ENCODE measurements around the gene ALX4.

The ALX4 gene

DNA sequence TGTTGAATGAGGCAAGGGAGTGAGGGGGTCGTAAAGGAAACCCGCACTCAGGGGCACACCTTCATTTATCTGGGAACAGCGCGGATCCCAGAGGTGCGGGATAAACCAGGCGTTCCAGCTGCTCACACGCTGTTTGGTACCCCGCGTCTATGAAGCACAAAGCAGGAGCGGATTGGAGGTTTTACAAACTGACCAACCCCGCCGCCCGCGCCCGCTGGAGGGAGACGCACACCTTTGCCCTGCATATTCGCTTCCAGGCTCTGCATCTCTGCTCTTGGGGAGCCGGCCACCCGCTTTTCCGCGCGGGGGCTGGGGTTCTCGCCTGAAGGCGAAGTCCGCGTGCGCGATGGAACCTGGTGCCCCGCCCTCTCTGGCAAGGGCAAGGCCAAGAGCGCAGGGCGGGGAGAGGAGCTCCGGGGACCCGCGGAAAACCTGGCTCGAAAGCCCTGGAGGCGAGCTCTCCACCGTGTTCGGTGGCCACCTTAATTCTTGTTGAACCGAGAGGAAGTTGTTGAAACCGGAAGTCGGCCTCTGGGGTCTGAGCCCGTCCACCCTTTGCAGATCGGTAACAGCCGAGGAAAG, 6.8 kb upstream of the ALX4 start:
- no peaks in the 10 kb centered on the region for H3K9me3 Mint-ChIP-seq
- H3K36me3 Mint-ChIP-seq (ENCODE audit: low read depth) = no peaks in the 10 kb centered on the region
- peaks cover 9% of the 10 kb centered on the region for H3K4me1 Mint-ChIP-seq (ENCODE audit: low read depth)
- H3K27ac Mint-ChIP-seq = no peak overlapping the region
- intact Hi-C loops (cut with micrococcal nuclease) = no loop called here
- peaks cover 99% of the 10 kb centered on the region for H3K27me3 Mint-ChIP-seq
- H3K4me3 Mint-ChIP-seq = no peak overlapping the region

- Mint-ChIP-seq H3K27me3 (peaks cover 99% of the 10 kb centered on the region), H3K27ac (no peak overlapping the region), H3K36me3 (ENCODE audit: low read depth) (no peaks in the 10 kb centered on the region), H3K4me1 (ENCODE audit: low read depth) (peaks cover 9% of the 10 kb centered on the region), H3K4me3 (no peak overlapping the region), H3K9me3 (no peaks in the 10 kb centered on the region)
- intact Hi-C loops (cut with micrococcal nuclease) = no loop called here
Observed at GRCh38 chr11:44315947-44316658, 6.2 kb upstream of the ALX4 start.

- Mint-ChIP-seq H3K9me3 (no peaks in the 10 kb centered on the region), H3K27ac (no peak overlapping the region), H3K36me3 (ENCODE audit: low read depth) (no peaks in the 10 kb centered on the region), H3K4me1 (ENCODE audit: low read depth) (peaks cover 8% of the 10 kb centered on the region), H3K4me3 (no peak overlapping the region), H3K27me3 (peaks cover 99% of the 10 kb centered on the region)
- intact Hi-C loops (cut with micrococcal nuclease) = no loop called here
Observed at GRCh38 chr11:44314733-44315132, 4.8 kb upstream of the ALX4 start.

- H3K27me3 Mint-ChIP-seq = peaks cover 98% of the 10 kb centered on the region
- intact Hi-C loops (cut with micrococcal nuclease) = no loop called here
- no peak overlapping the region for H3K4me3 Mint-ChIP-seq
- H3K27ac Mint-ChIP-seq = no peak overlapping the region
- H3K4me1 Mint-ChIP-seq (ENCODE audit: low read depth) = peaks cover 4% of the 10 kb centered on the region
- no peaks in the 10 kb centered on the region for H3K9me3 Mint-ChIP-seq
- H3K36me3 Mint-ChIP-seq (ENCODE audit: low read depth) = no peaks in the 10 kb centered on the region
Observed at GRCh38 chr11:44313761-44314489, 4.0 kb upstream of the ALX4 start.

DNA sequence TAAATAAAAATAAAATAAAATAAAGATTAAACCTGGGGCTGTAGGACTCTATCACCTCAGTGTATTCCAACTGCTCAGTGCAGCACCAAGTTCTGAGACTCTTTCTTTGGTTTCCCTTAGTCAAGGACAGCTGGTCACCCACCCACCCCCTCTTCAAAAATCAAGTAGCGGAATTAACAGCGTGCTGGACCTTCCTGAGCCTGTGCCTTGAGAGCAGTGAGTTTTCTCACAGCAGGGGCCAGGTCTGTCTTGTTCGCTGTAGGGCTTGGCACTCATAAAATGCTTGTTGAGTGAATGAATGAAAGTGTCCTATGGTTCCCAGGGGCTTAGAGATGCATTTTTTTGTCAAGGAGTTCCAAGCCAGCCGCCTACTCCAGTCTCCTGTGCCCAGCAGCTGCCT, 2.9 kb upstream of the ALX4 start:
- no peak overlapping the region for H3K27ac Mint-ChIP-seq
- H3K27me3 Mint-ChIP-seq = peaks cover 98% of the 10 kb centered on the region
- no peaks in the 10 kb centered on the region for H3K9me3 Mint-ChIP-seq
- peaks cover 4% of the 10 kb centered on the region for H3K4me1 Mint-ChIP-seq (ENCODE audit: low read depth)
- intact Hi-C loops (cut with micrococcal nuclease) = no loop called here
- no peaks in the 10 kb centered on the region for H3K36me3 Mint-ChIP-seq (ENCODE audit: low read depth)
- no peak overlapping the region for H3K4me3 Mint-ChIP-seq

GRCh38 chr11:44311339-44312261, 1.7 kb upstream of the ALX4 start:
- H3K9me3 Mint-ChIP-seq = no peaks in the 10 kb centered on the region
- no peak overlapping the region for H3K4me3 Mint-ChIP-seq
- no peak overlapping the region for H3K27ac Mint-ChIP-seq
- peaks cover 4% of the 10 kb centered on the region for H3K4me1 Mint-ChIP-seq (ENCODE audit: low read depth)
- H3K36me3 Mint-ChIP-seq (ENCODE audit: low read depth) = no peaks in the 10 kb centered on the region
- H3K27me3 Mint-ChIP-seq = peaks cover 98% of the 10 kb centered on the region
- intact Hi-C loops (cut with micrococcal nuclease) = no loop called here

DNA sequence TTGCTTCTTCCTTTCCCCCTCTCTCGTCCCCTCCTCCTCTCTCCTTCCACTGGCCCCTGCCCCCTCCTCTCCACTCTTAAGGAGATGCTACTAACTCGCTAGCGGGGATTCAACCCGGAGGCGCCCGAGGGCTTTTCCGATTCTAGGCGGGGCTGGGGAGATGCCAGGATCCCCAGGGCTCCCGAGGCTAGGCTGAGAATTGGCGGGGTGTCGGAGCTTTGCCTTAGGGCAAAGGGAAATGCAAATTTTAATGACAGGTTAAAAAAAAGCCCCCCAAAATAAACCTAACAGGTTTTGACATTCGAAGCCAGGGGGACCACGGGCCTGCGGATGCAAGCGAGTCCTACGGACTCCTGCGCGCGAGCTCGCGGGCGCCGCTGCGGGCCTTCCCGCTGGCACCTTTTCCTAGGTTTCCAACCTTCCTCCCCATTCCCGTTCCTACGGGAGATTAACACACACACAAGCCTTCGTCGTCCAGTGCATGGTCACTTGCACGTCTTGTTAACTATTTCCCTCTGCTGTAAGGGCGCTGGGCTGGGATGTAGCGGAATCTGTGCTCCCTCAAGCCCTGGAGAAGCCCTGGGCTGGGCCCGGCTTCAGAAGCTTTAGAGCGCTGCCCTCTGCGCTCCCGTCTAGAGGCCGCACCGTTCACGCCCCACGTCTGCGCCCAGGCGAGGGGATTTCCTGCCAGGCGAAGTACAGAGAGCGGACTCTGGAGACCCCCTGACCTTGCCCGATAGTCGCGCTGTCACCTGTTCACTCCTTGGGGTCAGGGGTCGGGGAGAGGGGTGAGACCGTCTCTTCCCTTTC, 729 bp upstream of the ALX4 start:
- H3K9me3 Mint-ChIP-seq = no peaks in the 10 kb centered on the region
- intact Hi-C loops (cut with micrococcal nuclease) = no loop called here
- no peak overlapping the region for H3K4me3 Mint-ChIP-seq
- no peaks in the 10 kb centered on the region for H3K36me3 Mint-ChIP-seq (ENCODE audit: low read depth)
- H3K27ac Mint-ChIP-seq = no peak overlapping the region
- H3K27me3 Mint-ChIP-seq = peaks cover 98% of the 10 kb centered on the region
- peaks cover 12% of the 10 kb centered on the region for H3K4me1 Mint-ChIP-seq (ENCODE audit: low read depth)

GRCh38 chr11:44310206-44310462, 195 bp upstream of the ALX4 start:
- Mint-ChIP-seq H3K9me3 (no peaks in the 10 kb centered on the region), H3K4me3 (no peak overlapping the region), H3K27ac (no peak overlapping the region), H3K27me3 (peaks cover 98% of the 10 kb centered on the region), H3K4me1 (ENCODE audit: low read depth) (peaks cover 17% of the 10 kb centered on the region), H3K36me3 (ENCODE audit: low read depth) (no peaks in the 10 kb centered on the region)
- intact Hi-C loops (cut with micrococcal nuclease) = no loop called here

- H3K27me3 Mint-ChIP-seq = peaks cover 98% of the 10 kb centered on the region
- H3K4me3 Mint-ChIP-seq = no peak overlapping the region
- no peaks in the 10 kb centered on the region for H3K9me3 Mint-ChIP-seq
- peaks cover 15% of the 10 kb centered on the region for H3K4me1 Mint-ChIP-seq (ENCODE audit: low read depth)
- intact Hi-C loops (cut with micrococcal nuclease) = no loop called here
- no peaks in the 10 kb centered on the region for H3K36me3 Mint-ChIP-seq (ENCODE audit: low read depth)
- H3K27ac Mint-ChIP-seq = no peak overlapping the region
Observed at GRCh38 chr11:44308923-44309477, 939 bp downstream of the ALX4 start.

DNA sequence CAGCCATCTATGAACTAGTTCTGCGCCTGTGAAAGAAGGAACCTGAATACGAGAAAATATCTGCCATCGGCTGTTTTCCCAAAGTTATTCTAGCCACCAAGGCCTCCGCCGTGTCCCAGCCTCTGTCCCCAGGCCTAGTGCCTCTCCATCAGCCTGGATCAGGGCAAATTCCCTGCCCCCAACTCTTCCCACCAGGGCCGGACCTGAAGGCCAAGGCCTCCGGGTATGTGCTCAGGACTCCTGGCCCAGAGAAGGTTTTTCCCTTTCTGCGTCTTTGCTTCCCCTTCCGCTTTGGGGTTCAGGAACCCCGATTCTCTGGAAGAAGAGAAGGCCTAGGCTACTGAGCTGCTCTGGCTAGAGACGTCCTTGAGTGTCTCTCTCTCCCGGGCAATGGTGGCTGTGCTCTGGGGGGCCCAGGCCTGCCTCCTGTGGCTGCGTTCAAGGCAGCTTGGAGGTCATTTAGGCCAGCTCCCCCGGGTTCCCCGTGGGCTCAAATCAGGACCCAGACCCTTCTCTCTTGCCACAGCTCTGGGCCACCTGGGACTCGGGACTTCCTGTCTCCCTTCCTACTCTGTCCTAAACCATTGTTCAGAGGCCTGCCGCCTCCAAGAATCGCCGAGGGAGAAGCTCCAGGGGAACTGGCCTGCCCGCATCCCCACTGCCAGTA, 1.6 kb downstream of the ALX4 start:
- Mint-ChIP-seq H3K4me3 (no peak overlapping the region), H3K9me3 (no peaks in the 10 kb centered on the region), H3K36me3 (ENCODE audit: low read depth) (no peaks in the 10 kb centered on the region), H3K27me3 (peaks cover 98% of the 10 kb centered on the region), H3K4me1 (ENCODE audit: low read depth) (peaks cover 15% of the 10 kb centered on the region), H3K27ac (no peak overlapping the region)
- intact Hi-C loops (cut with micrococcal nuclease) = no loop called here

DNA sequence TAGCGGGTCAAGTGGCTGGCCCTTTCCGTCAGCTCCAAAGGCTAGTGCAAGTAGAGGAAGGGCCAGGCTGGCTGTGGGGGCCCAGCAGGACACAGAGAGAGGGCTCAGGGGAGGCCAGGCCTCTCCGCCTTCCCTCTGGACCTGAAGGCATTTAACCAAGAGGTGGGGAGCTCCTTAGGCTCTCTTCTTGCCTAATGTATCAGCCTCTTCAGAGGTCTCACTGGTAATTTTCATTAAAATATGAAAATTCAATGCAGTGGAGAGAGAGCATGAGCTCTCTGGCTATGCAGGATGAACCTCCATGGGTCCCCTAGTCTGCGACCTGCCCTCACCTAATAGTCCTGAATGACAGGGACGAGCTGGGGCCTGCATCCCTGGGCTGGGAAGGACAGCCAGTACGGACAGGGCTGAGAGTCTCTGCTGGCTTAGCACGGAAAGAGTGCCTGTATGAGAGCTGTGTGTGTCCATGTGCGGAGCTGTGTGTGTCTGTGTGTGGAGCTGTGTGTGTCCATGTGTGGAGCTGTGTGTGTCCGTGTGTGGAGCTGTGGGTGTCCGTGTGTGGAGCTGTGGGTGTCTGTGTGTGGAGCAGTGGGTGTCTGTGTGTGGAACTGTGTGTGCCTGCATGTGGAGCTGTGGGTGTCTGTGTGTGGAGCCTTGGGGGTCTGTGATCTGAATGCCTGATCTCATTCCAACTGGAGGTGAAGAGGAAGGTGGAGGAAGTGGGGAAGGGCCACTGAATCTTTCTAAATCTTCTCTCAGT, 2.4 kb downstream of the ALX4 start:
- Mint-ChIP-seq H3K36me3 (ENCODE audit: low read depth) (no peaks in the 10 kb centered on the region), H3K27me3 (peaks cover 99% of the 10 kb centered on the region), H3K9me3 (no peaks in the 10 kb centered on the region), H3K4me1 (ENCODE audit: low read depth) (peaks cover 15% of the 10 kb centered on the region), H3K27ac (no peak overlapping the region), H3K4me3 (no peak overlapping the region)
- intact Hi-C loops (cut with micrococcal nuclease) = no loop called here

DNA sequence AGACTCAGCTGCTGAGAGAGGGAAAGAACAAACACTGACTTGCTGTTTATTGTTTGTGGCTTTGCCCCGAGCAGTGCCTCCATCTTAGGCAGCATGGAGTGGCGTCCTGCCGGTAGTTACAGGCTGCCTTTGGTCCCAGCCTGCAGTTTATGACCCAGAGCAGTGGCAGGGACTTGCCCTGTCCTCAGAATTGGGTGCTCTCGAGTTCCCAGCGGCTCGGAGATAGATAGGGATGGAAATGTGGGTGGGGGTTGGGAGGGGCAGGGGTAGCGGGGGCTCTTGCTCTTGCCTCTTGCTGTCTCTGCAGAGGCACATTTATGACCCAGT, 3.1 kb downstream of the ALX4 start:
- Mint-ChIP-seq H3K4me3 (no peak overlapping the region), H3K27me3 (peaks cover 99% of the 10 kb centered on the region), H3K4me1 (ENCODE audit: low read depth) (peaks cover 15% of the 10 kb centered on the region), H3K36me3 (ENCODE audit: low read depth) (no peaks in the 10 kb centered on the region), H3K9me3 (no peaks in the 10 kb centered on the region), H3K27ac (no peak overlapping the region)
- intact Hi-C loops (cut with micrococcal nuclease) = no loop called here

All from dendritic cell treated with granulocyte-macrophage colony-stimulating factor and Interleukin-4, amounts not matched to agents 40 ng/mL and 50 ng/mL, for 4 days (primary cell).